ENCODE results near the gene MUC21. TPM values are rescaled to one million over a fixed set of nuclear protein-coding genes. Genes with fewer than 3 reads are reported as not detected.
A peak's percentile ranks its signal among the peaks of the same experiment; 100 is the strongest.

Gene MUC21
- total RNA-seq, 4 donors from 2014 or later: not detected

GRCh38 chr6:30974490-30975252 lies 8.8 kb upstream of the MUC21 start:
- H3K27me3 ChIP-seq: no peaks in the 10 kb centered on the region
- WGBS, 2 donors: 76 to 79% methylated on average over 4 of the region's 4 CpGs
- no peaks in the 10 kb centered on the region for H3K36me3 ChIP-seq
- intact Hi-C loops (cut with DNase I): no loop called here
- H3K27ac ChIP-seq: no peak overlapping the region
- H3K9me3 ChIP-seq: no peaks in the 10 kb centered on the region
- no peak overlapping the region for H3K4me3 ChIP-seq (replicated peaks in 1 of 3)
- TF ChIP-seq POLR2A (IDR thresholded peaks at IDR 0.05): no peak
- TF ChIP-seq CTCF (IDR thresholded peaks at IDR 0.05): no peak
- no peak for DNase-seq
- H3K4me1 ChIP-seq: no peaks in the 10 kb centered on the region

- intact Hi-C loops (cut with DNase I): no loop called here
- Histone ChIP-seq H3K4me3 (replicated peaks in 1 of 3) (no peak overlapping the region), H3K27ac (no peak overlapping the region), H3K4me1 (peaks cover 0 to 6% of the 10 kb centered on the region in 2 donors), H3K9me3 (no peaks in the 10 kb centered on the region), H3K27me3 (no peaks in the 10 kb centered on the region), H3K36me3 (no peaks in the 10 kb centered on the region)
- WGBS, 2 donors: 60 to 74% methylated on average over 1 of the region's 1 CpG
- DNase-seq: no peak
- TF ChIP-seq CTCF (IDR thresholded peaks at IDR 0.05): no peak
- no peak for TF ChIP-seq POLR2A (IDR thresholded peaks at IDR 0.05)
Observed at GRCh38 chr6:30979141-30979540, 4.4 kb upstream of the MUC21 start.

GRCh38 chr6:30979690-30980089 lies 3.8 kb upstream of the MUC21 start:
- TF ChIP-seq CTCF (IDR thresholded peaks at IDR 0.05) (no peak), POLR2A (IDR thresholded peaks at IDR 0.05) (no peak)
- Histone ChIP-seq H3K4me1 (peaks cover 0 to 6% of the 10 kb centered on the region in 2 donors), H3K36me3 (no peaks in the 10 kb centered on the region), H3K9me3 (no peaks in the 10 kb centered on the region), H3K27me3 (no peaks in the 10 kb centered on the region), H3K4me3 (replicated peaks in 1 of 3) (no peak overlapping the region), H3K27ac (no peak overlapping the region)
- WGBS, 2 donors: 77 to 78% methylated on average over 4 of the region's 4 CpGs
- intact Hi-C loops (cut with DNase I): no loop called here
- DNase-seq: no peak

- Histone ChIP-seq H3K4me1 (peaks cover 0 to 6% of the 10 kb centered on the region in 2 donors), H3K4me3 (replicated peaks in 1 of 3) (no peak overlapping the region), H3K27me3 (no peaks in the 10 kb centered on the region), H3K27ac (peak overlapping the region in 2 of 3 donors; percentile 2 to 15), H3K9me3 (no peaks in the 10 kb centered on the region), H3K36me3 (no peaks in the 10 kb centered on the region)
- TF ChIP-seq CTCF (IDR thresholded peaks at IDR 0.05) (peak in 3 of 6 experiments; percentile 38 to 40 (median 40)), POLR2A (IDR thresholded peaks at IDR 0.05) (peak in 1 of 2 donors; percentile 48)
- peak; percentile 61 to 73 for DNase-seq
- intact Hi-C loops (cut with DNase I): no loop called here
- WGBS, 2 donors: 8 to 9% methylated on average over 13 of the region's 13 CpGs
Observed at GRCh38 chr6:30981942-30982772, 1.4 kb upstream of the MUC21 start.

- intact Hi-C loops (cut with DNase I): no loop called here
- Histone ChIP-seq H3K4me1 (peaks cover 0 to 6% of the 10 kb centered on the region in 2 donors), H3K36me3 (no peaks in the 10 kb centered on the region), H3K4me3 (replicated peaks in 1 of 3) (no peak overlapping the region), H3K27me3 (no peaks in the 10 kb centered on the region), H3K9me3 (no peaks in the 10 kb centered on the region), H3K27ac (no peak overlapping the region)
- WGBS, 2 donors: 68 to 87% methylated on average over 5 of the region's 5 CpGs
- DNase-seq: no peak
- TF ChIP-seq CTCF (IDR thresholded peaks at IDR 0.05) (no peak), POLR2A (IDR thresholded peaks at IDR 0.05) (no peak)
Observed at GRCh38 chr6:30985490-30985889, 2.0 kb downstream of the MUC21 start.

Data from thyroid gland (tissue), 4 donors.